NCI-H2029 (cell line): ENCODE data around the gene TGFBRAP1.
"Not testable (repeated sequence)": the region's sequence is repeated elsewhere in the genome, so short reads cannot be mapped to it uniquely, and the experiment has no call there.

ENCODE experiments used
- DNase-seq: peaks from one replicate; lab custom pipeline; 2025; lab: John Stamatoyannopoulos, UW

The TGFBRAP1 gene

GRCh38 chr2:105269426-105269825, 60.1 kb downstream of the TGFBRAP1 start:
- DNase-seq = no peak

DNA sequence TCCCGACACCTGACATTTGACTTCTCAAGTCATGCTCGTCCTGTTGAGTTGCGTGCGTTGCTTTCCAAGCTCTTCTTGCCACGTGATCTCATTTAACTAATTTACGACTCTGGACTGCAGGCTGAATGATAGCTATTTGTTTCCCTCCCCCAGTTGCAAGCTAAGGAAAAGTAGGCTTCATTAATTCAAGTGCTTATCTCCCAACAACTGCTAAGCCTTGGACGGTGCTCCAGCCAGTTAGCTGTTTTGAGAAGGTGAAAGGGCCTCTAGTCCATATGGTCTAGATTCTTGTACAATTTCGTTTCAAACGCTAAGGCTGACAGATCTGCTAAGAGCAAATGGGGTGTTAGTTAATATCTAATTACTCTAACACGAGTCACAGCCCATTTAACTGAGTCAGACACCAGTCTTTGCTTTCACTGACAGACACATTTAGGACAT, 66.9 kb downstream of the TGFBRAP1 start:
- no peak for DNase-seq

DNA sequence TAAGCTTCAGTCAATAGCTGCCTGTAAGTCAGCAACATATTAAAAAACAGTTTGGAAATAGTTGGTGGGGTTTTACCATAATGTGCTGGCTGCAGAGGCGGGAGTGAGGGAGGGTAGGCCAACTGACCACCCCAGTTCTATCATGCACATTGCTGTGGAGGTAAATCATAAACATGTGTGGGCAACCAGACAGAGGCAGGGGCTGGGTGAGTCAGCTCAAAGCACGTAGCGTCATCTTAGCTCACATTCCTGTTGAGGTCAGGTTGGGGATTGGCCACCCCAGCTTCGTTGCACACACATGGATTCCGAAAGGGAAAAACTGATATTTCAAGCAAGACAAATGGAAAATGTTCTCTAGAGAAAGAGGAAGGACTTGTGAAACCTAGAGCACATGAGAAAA, 68.5 kb downstream of the TGFBRAP1 start:
- DNase-seq = no peak

DNA sequence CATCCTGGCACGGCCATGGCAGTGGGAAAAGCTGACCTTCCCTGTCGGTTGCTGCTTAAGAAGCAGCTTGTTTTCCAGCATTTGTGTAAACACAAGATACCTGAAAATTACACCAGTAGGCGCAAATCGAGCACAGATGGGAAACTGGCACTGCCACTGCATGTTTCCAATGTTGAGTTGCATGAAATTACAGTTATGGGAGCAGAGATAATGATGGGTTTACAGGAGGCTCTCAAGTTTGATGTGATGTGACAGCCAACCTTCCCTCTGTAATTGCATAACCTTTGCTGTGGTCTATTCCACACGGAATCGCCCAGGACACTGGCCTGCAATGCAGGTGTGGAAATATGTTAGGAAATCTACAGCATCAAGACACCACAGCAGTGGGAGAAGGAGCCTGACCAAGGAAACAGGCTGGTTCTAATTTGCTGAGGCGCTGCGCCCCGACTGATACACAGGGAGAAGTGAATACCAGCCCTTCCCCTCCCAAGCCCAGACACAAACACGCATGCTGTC, 70.6 kb downstream of the TGFBRAP1 start:
- DNase-seq = no peak

DNA sequence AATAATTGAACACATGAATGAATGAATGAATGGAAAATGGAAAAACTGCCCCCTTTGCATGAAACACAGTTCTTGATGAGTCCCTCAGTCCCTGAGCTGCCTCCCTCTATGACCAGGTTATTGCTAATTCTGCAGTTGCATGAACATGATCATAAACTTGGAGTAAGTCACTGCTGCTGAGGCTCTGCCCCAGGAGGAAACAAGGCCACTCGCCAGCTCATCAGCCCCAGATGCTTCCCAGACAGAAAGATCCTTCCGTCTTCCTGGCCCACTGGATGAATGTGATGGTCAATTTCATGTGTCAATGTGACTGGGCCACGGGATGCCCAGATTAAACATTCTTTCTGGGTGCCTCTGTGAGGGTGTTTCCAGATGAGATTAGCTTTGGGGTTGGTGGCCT, 71.6 kb downstream of the TGFBRAP1 start:
- DNase-seq = no peak

GRCh38 chr2:105256431-105257047, 73.0 kb downstream of the TGFBRAP1 start:
- DNase-seq = no peak

- DNase-seq = no peak
Observed at GRCh38 chr2:105255979-105256378, 73.6 kb downstream of the TGFBRAP1 start.

DNA sequence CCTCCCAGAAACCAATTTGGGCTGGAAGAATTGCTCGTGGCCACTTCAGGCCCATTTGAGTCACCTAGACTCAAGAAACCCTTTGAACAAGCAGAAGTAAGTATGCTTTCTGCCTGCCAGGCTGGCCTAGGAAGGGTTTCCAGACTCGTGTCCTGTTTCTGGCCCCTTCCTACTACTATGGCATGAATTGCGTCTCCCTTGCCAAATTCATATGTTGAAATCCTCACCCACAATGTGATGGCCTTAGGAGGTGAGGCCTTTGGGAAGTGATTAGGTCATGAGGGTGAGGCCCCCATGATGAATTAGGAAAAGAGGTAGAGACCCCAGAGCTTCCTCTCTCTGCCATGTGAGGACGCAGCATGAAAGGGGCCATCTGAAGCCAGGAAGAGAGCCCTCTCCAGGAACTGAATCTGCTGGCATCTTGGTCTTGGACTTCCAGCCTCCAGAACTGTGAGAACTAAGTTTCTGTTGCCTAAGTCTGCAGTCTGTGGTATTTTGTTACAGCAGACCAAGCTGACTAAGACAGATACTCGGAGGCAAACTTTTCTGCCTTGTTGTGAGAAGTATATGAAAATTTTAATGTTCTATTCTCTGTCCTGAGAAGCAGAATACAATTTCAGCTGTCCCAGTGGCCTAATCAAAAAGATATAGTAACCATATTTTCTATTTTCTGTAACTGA, 74.9 kb downstream of the TGFBRAP1 start:
- no peak for DNase-seq

DNA sequence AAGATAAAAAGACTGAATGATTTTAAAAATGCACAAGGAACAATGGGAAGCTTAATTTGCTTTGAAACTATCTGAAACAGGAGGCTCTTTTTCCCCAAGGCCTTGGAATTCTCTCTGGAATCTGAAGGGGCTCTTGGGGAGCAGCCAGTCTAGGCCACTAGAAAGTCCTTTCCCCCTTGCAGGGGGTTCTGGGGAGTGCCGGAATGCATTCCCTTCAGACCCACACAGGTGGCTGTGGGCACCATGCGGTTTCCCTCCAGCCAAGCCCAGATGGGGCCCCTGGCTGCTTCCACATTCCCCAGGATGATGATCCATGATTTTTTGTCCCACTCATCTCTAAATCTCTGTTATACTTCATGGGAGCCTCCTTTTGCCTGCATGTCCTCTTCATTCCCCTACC, 77.3 kb downstream of the TGFBRAP1 start:
- DNase-seq = no peak

- not testable (repeated sequence) for DNase-seq
Observed at GRCh38 chr2:105251016-105251648, 78.4 kb downstream of the TGFBRAP1 start.

DNA sequence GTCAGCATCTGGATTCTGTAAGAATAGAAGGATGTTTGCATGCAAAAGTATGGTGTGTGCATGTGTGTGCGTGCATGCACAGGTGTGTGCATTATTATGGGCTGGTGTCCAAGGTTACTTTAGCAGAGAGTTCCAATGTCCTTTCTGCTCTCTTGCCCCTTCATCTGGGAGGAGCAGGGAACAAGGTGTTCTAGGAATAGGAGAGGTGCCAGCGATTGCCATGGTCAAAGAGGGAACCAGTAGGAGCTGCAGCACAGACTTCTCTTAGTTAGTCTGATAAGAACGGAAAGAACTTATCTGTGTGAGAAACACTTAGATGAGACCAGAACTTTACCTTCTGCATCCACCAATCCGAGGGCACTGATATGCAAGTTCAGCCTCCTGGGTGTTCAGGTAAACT, 79.6 kb downstream of the TGFBRAP1 start:
- no peak for DNase-seq

DNA sequence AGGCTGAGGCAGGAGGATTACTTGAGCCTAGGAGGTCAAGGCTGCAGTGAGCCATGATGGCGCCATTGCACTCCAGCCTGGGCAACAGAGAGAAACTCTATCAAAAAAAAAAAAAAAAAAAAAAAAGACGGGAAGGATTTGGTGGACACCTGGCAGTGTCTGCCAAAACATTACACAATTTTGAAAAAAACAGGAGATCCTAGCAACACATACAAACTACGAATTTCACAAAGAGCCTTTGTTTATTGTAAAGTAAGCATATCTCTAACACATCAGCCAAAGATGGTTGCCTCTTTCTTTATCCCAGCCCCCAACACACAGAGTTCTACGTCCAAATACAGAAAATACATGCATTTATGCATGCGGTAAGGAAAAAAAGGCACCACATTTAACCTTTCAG, 80.4 kb downstream of the TGFBRAP1 start:
- no peak for DNase-seq

GRCh38 chr2:105248316-105249070, 81.0 kb downstream of the TGFBRAP1 start:
- DNase-seq = no peak

DNA sequence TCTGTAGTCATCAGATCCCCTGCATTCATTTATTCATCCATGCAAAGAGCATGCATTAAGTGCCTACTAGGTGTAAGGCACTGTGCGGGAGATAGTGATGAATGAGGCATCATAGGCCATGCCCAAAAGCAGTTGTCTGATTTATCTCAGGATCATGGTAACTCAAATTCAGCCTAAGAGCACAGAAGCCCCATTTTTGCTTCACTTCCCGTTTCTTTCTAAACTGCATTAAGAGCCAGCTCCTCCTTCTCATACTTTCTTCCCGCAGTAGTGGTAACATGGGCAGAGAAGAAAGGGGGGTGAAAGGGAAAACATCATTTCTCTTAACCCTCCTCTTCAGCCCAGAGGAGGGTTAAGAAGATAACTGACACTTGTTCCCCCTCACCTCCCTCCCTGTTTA, 85.1 kb downstream of the TGFBRAP1 start:
- DNase-seq = no peak

DNA sequence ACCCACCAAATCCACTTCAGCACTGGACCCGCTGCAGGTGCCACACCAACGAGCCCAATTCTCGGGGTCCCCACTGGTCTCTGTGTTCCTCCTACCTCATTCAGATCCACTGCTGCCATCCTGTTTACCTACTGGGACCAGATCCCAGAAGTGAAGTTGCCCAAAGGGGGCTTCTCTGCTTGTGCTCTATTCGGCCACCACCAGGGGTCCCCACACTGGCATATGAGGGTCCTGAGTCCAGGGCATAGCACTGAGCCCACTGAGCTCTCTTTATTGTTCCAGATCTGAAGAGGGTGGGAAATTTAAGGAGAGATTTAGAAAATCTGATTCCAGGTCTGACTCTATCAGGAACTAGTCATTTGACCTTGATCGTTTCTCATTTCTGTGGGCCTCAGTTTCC, 85.6 kb downstream of the TGFBRAP1 start:
- no peak for DNase-seq

GRCh38 chr2:105242286-105242993, 87.1 kb downstream of the TGFBRAP1 start:
- no peak for DNase-seq

DNA sequence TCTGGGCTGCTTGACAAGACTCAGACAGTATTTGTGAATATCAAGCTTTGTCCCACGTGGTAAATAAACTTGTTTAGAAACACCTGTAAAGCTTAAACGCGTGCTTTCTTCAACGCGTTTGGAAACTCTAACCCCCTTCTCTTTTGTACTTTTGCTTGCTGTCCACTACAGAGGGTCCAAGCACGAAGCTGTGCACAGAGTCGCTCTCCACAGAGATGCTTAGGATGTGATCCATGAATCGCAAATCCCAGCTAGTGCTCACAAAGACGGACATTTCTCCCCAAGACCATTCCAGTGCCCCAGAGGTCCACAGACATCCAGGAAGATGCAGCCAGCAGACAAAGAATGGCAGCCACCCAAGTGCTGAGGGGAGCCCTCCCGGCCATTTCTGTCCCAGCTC, 88.1 kb downstream of the TGFBRAP1 start, which contains the start of gene GPR45:
Gene GPR45, plus strand, starts transcription at position 301 of the 400 bp plus-strand sequence. CDS start 116 bp downstream, outside the sequence.
- DNase-seq = no peak

DNA sequence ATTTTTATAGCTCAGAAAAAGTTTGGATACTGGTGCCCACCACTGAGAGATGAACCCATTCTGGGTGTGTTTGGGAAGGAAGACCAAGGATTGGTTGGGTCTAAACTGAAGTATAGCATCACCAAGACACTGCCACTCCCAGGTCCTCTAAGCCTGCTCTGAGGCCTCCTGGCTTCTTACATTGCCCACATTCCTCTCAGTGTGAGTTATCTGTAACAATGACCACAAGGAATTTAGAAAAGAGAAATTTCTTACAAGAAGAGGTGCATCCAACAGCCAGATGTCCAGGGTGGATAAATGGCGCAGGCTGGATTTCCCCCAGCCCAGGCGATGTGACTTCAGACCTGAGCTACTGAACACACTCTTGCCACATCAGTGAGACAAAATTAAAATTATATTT, 89.6 kb downstream of the TGFBRAP1 start:
- DNase-seq = no peak

DNA sequence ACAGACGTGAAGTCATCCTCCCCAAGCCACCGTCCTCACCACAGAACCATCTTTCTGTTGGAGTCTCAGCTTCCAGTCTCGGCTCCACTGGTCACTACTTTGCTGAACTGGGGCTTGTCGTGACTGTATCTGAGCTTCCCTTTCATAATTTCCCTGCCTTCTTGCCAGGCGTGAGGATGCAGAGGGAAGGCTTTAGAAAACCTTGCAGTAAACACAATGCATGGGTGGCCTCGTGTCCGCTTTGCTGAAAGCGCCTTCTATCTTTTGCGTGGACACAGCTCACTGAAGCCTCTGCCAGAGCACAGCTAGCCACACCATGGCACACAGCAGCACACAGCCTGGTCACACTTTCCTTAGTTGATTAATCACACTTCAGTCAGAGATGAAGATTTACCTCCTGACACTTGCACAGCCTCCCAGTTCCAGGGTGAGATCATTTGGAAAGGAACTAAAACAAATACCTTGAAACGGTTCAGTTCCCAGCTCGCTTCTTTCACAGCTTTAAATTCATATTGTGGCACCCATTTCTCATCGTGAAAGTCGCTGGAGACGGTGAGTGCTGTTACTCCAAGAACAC, 90.8 kb downstream of the TGFBRAP1 start:
- DNase-seq = no peak

DNA sequence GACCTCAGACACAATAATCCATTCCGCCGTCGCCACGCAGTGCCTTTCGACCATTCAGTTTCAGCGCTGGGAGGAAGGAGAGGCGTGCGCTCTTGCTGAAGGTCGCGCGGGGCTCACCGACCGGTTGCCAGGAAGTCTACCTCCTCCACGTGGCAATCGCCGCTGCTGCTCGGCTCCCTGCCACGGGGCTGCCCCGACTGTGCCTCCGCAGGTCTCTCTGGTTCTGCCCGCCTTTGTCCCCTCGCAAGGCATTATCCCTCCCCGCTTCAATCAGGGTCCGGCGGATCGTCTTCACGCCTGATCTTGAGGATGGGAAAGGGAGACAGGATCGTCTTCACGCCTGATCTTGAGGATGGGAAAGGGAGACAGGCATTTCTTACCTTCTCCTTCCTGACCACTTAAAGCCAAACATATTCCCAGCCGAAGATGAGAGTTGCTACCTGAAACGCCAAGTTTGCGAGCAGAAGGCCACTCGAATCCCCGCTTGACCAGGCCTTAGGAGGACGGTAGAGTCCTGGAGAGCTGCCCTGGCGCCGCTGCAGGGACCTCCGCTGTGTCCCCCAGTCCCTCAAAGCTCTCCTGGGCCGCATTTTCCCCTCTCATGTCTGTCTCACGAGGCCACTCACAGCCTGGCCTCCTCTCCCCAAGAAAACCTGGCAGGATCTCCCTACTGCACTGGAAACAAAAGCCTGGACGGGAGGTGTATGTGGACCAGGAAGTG, 92.3 kb downstream of the TGFBRAP1 start:
- DNase-seq = peak; percentile 7

DNA sequence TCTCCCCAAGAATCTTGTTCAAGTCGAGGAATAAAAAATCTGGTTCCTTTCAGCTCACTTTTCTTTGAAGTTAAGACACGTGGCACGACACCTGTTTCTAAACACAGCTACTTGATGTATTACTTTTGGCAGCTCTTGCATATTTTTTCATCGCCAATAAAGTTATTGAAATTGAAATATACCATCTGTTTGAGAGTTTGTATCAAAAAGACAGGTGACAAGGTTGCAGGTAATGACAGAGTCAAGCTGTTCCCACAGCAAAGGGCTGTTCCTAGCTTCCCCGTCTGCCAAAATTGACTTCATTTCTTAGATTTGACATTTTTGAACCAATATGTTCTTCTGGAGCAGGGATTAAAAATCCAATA, 93.5 kb downstream of the TGFBRAP1 start:
- DNase-seq = no peak
